Measurements from ENCODE around the gene SAMMSON. TPM values are rescaled to one million over a fixed set of nuclear protein-coding genes. Genes with fewer than 3 reads are reported as not detected.

Gene SAMMSON
- total RNA-seq, 4 donors from 2014 or later = not detected

DNA sequence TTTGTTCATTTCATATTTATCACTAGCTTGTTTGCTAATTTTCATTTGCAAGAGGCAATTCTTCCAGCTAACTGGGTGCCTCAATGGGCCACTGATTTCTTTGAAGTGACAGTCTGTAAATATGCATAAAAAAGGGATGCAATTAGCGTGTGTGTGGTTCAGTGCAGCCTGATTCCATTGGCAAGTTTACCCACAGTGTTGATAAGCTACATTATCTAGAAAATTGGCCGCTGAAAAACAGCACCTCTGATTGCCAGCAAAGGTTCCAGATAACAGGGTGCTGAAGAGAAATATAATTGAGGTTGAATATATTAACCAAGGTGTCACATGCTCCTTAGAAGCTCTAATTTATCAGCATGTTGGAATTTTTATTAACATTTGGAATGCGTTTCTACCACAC lies 76.9 kb downstream of the SAMMSON start:
- DNase-seq (ENCODE audit: low spot score) (no peak), ATAC-seq (ENCODE audit: low FRiP score) (no peak)
- TF ChIP-seq, protein P1, sequence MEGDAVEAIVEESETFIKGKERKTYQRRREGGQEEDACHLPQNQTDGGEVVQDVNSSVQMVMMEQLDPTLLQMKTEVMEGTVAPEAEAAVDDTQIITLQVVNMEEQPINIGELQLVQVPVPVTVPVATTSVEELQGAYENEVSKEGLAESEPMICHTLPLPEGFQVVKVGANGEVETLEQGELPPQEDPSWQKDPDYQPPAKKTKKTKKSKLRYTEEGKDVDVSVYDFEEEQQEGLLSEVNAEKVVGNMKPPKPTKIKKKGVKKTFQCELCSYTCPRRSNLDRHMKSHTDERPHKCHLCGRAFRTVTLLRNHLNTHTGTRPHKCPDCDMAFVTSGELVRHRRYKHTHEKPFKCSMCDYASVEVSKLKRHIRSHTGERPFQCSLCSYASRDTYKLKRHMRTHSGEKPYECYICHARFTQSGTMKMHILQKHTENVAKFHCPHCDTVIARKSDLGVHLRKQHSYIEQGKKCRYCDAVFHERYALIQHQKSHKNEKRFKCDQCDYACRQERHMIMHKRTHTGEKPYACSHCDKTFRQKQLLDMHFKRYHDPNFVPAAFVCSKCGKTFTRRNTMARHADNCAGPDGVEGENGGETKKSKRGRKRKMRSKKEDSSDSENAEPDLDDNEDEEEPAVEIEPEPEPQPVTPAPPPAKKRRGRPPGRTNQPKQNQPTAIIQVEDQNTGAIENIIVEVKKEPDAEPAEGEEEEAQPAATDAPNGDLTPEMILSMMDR (IDR thresholded peaks at IDR 0.05) = no peak

GRCh38 chr3:70078778-70079177 lies 79.2 kb downstream of the SAMMSON start:
- ATAC-seq (ENCODE audit: low FRiP score) (no peak), DNase-seq (ENCODE audit: low spot score) (no peak)
- TF ChIP-seq, protein P1 (IDR thresholded peaks at IDR 0.05) = no peak

DNA sequence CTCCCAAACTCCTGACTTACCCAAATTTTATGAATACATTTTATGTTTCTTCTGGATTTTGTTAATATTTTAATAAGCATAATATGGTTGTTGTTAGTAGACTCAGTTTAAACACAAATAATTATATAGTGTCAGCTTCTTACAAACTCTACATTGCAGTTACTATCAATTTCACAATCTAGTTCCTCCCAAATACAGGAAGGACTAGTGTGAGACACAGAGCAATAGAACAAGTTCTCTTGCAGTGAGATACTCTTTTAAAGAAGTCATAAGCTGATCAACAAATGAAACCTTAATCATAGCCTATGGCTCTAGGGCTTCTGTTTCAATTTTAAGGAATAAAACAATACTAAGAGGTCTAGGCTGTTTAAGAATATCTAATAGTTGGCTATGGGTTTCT lies 86.1 kb downstream of the SAMMSON start:
- no peak for DNase-seq (ENCODE audit: low spot score)
- TF ChIP-seq, protein P1 (IDR thresholded peaks at IDR 0.05) = no peak
- no peak for ATAC-seq (ENCODE audit: low FRiP score)

DNA sequence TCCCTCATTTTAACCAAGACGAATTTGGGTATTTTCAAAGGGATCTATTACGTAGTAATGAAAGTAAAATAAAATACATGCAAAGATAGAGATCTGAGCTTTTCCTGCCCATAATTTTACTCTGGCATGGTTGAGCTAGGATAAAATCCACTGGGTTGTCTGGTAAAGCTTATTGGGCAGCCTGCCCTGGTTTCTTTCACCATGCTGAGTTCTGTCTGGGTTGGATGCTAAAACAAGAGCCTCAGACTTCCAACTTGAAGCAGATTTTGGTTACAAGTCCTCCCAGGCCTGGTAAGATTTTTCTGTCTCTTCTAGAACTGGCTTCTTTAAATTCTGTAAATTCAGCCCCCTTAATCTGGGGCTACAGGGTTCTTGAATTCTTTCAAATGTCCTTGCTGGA lies 86.8 kb downstream of the SAMMSON start:
- ATAC-seq (ENCODE audit: low FRiP score) = no peak
- TF ChIP-seq, protein P1 (IDR thresholded peaks at IDR 0.05) = no peak
- no peak for DNase-seq (ENCODE audit: low spot score)

DNA sequence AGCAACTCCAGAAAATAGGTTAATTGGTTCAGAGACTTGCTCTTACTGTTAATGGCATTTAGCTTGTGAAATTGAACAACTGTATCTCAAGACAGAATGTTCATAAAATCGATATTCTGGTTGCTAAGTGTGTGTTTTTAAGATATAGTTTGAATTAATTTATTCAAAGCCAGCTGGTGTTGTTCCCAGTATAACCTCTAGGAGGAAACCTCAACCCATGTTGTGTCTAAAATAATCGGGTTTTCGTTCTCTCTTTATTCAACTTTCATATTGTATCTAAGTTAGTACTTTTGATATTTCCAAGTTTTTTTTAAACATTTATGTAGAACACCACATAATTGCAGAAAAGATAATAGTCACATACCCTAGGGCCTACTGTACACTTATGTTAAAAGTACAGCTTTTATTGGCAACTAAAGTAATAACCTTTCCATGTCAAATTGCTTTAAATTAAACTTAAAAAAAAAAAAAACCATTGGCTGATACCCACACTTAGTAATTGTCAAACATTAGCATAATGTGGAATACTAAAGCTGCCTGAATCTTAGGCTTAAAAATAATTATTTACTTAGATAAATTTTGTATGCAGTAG lies 90.9 kb downstream of the SAMMSON start:
- no peak for ATAC-seq (ENCODE audit: low FRiP score)
- TF ChIP-seq, protein P1 (IDR thresholded peaks at IDR 0.05) = no peak
- no peak for DNase-seq (ENCODE audit: low spot score)

DNA sequence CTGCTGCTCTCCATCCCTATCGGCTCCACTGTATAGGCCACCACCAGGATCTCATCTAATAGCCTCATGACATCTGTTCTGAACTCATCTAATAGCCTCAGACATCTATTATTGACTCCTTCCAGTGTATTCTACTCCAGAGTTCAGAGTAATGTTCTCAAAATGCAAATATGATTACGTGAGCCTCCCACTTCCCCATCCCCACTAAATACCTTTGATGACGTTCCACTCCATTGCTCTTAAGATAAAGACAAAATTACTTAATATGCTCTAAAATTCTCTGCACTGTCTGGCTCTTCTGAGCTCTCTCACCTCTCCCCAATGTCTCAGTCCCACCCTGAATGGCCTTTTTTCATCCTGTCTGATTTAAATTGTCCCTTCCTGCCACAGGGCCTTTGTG lies 94.7 kb downstream of the SAMMSON start:
- ATAC-seq (ENCODE audit: low FRiP score) (no peak), DNase-seq (ENCODE audit: low spot score) (no peak)
- TF ChIP-seq, protein P1 (IDR thresholded peaks at IDR 0.05) = no peak

DNA sequence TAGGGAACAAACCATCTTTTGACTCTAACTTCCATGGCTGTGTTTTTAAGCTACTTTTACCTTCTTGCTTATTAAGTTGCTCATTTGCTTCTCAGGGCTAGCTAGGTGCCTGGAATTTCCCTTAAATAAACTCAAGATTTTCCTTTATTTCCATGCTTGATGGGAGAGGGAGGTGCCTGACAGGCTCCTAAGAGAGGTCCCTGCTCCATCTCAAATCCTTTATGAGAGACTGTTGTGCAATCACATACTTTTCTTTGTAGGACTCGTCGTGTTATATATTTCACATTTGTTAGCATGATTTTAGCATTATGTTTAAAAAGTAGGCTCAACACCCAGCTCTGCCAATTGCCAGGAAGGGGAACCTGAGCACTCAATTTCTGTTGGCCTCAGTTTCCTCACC lies 95.7 kb downstream of the SAMMSON start:
- no peak for ATAC-seq (ENCODE audit: low FRiP score)
- TF ChIP-seq, protein P1 (IDR thresholded peaks at IDR 0.05) = no peak
- no peak for DNase-seq (ENCODE audit: low spot score)

Data from omental fat pad (tissue), 4 donors.